Naive thymus-derived CD4-positive, alpha-beta T cell (primary cell): ENCODE data around the gene SFXN5. TPM values are rescaled to one million over a fixed set of nuclear protein-coding genes. Genes with fewer than 3 reads are reported as not detected.
"Not testable (repeated sequence)": the region's sequence is repeated elsewhere in the genome, so short reads cannot be mapped to it uniquely, and the experiment has no call there.

Experiments
- ATAC-seq: fragments of 150-1000 bp; cut with Tn5 transposase; 2 replicates; pipeline ENCODE4 v1.10.0; 2021; ENCODE audit warnings: mild to moderate bottlenecking, moderate library complexity
- CTCF ChIA-PET: fragments of 350-600 bp; sonication (Branson Sonifier 250); formaldehyde crosslinking; loops from one replicate; lab custom pipeline; 2021; ENCODE audit warnings: antibody characterized with exemption; lab: Charles Lee
- POLR2A ChIA-PET: fragments of 350-600 bp; sonication (Branson Sonifier 250); formaldehyde crosslinking; loops from one replicate; lab custom pipeline; 2021; ENCODE audit warnings: antibody characterized with exemption, inconsistent platforms; lab: Charles Lee
- DNase-seq, 9 donors: peaks; one replicate each; pipeline versions ENCODE4 v3.0.0 to v3.0.0-alpha.2; 2020 to 2022; ENCODE audit warnings: mixed read lengths in 1 of 9
- H3K27ac ChIP-seq: one replicate; pipeline ENCODE4 v1.7.0; 2013; ENCODE audit warnings: mild to moderate bottlenecking, low read depth, low read length, moderate library complexity
- H3K27me3 ChIP-seq, 2 donors: one replicate each; pipeline ENCODE4 v1.7.0; 2013; ENCODE audit warnings: low read length in 2 of 2, mild to moderate bottlenecking in 2 of 2, moderate library complexity in 2 of 2; ENCODE audit not compliant: control insufficient read depth in 2 of 2, insufficient read depth in 2 of 2
- H3K36me3 ChIP-seq, 3 experiments: 1 replicate in 2 of 3; 2 replicates in 1 of 3; pipeline ENCODE4 v1.7.0; 2013; ENCODE audit warnings: low read length in 3 of 3, mild to moderate bottlenecking in 3 of 3, moderate library complexity in 1 of 3; ENCODE audit not compliant: insufficient read depth in 3 of 3, control insufficient read depth in 2 of 3
- H3K4me1 ChIP-seq, 2 donors: one replicate each; pipeline ENCODE4 v1.7.0; 2013; ENCODE audit warnings: low read length in 2 of 2, mild to moderate bottlenecking in 2 of 2, moderate library complexity in 1 of 2; ENCODE audit not compliant: control insufficient read depth in 2 of 2, insufficient read depth in 2 of 2
- H3K4me3 ChIP-seq: 2 replicates; pipeline ENCODE4 v1.7.0; 2013; ENCODE audit warnings: mild to moderate bottlenecking, low read length
- H3K9me3 ChIP-seq, 3 experiments: 1 replicate in 2 of 3; 2 replicates in 1 of 3; pipeline ENCODE4 v1.7.0; 2013; ENCODE audit warnings: low read length in 3 of 3; ENCODE audit not compliant: control insufficient read depth in 2 of 3
- H3K27ac Mint-ChIP-seq, 9 donors: one replicate each; pipeline ENCODE4 v1.8.0; 2020 to 2022; ENCODE audit warnings: mixed read lengths in 9 of 9, mild to moderate bottlenecking in 8 of 9, moderate library complexity in 5 of 9, inconsistent platforms in 2 of 9
- H3K27me3 Mint-ChIP-seq, 5 donors: one replicate each; pipeline ENCODE4 v1.8.0; 2021 to 2022; ENCODE audit warnings: mixed read lengths in 5 of 5, mild to moderate bottlenecking in 1 of 5
- H3K36me3 Mint-ChIP-seq, 5 donors: one replicate each; pipeline ENCODE4 v1.8.0; 2020 to 2022; ENCODE audit warnings: mixed read lengths in 5 of 5, mild to moderate bottlenecking in 3 of 5, inconsistent platforms in 1 of 5
- H3K4me1 Mint-ChIP-seq, 7 donors: one replicate each; pipeline ENCODE4 v1.8.0; 2020 to 2022; ENCODE audit warnings: mixed read lengths in 7 of 7, mild to moderate bottlenecking in 3 of 7, inconsistent platforms in 1 of 7
- H3K4me3 Mint-ChIP-seq, 10 donors: one replicate each; pipeline ENCODE4 v1.8.0; 2020 to 2022; ENCODE audit warnings: mild to moderate bottlenecking in 10 of 10, mixed read lengths in 10 of 10, moderate library complexity in 6 of 10, inconsistent platforms in 2 of 10
- H3K9me3 Mint-ChIP-seq, 11 donors: one replicate each; pipeline ENCODE4 v1.8.0; 2020 to 2022; ENCODE audit warnings: mixed read lengths in 11 of 11, mild to moderate bottlenecking in 4 of 11, inconsistent platforms in 1 of 11, moderate library complexity in 1 of 11
- intact Hi-C, 2 donors: fragments of 100-400 bp; cut with micrococcal nuclease; formaldehyde crosslinking; loops; one replicate each; pipeline ENCODE4 v1.15.1; 2023
- polyA plus RNA-seq, 2 donors: library from polyadenylated mRNA; unstranded; fragments of 300-500 nt; fragmentation: Illumina TruSeq; gene quantifications; one replicate each; pipeline ENCODE4 v1.2.3, GENCODE V29; 2021
- total RNA-seq, 6 experiments: library from RNA in 5 of 6; stranded (reverse) in 5 of 6; gene quantifications; 1 replicate in 5 of 6; 2 replicates in 1 of 6; pipeline ENCODE4 v1.2.3 and lab custom pipeline; 2021 to 2026

The SFXN5 gene
- total and polyA plus RNA-seq, 7 experiments from 2014 or later, result 2.2 to 17.4 (median 9.1) TPM

- peak overlapping the region; percentile 81 to 96 (median 91) for H3K4me3 Mint-ChIP-seq
- peaks cover 0 to 18% (median 0%) of the 10 kb centered on the region in 5 donors for H3K27me3 Mint-ChIP-seq
- intact Hi-C loops, result loop anchor here (2.0 to 5.0 kb wide), 11 partner anchors 31 to 1843 kb away; partner anchors contain the start of genes EGR4 (in 1 of the 2), EXOC6B (in 1 of the 2), INO80B (in 1 of the 2) and MOB1A (in 1 of the 2)
- DNase-seq, result peak in 2 of 9 donors; percentile 1 to 2
- Histone ChIP-seq H3K4me3 (peak overlapping the region; percentile 98), H3K4me1 (peaks cover 5 to 7% of the 10 kb centered on the region in 2 donors), H3K27me3 (no peaks in the 10 kb centered on the region), H3K36me3 (peaks cover 0 to 6% (median 0%) of the 10 kb centered on the region in 3 experiments), H3K27ac (peak overlapping the region; percentile 81), H3K9me3 (no peaks in the 10 kb centered on the region)
- peaks cover 0 to 4% (median 0%) of the 10 kb centered on the region in 5 donors for H3K36me3 Mint-ChIP-seq
- no peak for ATAC-seq
- H3K9me3 Mint-ChIP-seq, result peaks cover 0 to 3% (median 0%) of the 10 kb centered on the region in 11 donors
- ChIA-PET CTCF (no interaction called here), POLR2A (no interaction called here)
- peaks cover 14 to 45% (median 31%) of the 10 kb centered on the region in 7 donors for H3K4me1 Mint-ChIP-seq
- H3K27ac Mint-ChIP-seq, result peak overlapping the region; percentile 3 to 92 (median 62)
Observed at GRCh38 chr2:73069855-73070642, 1.5 kb downstream of the SFXN5 start.

DNA sequence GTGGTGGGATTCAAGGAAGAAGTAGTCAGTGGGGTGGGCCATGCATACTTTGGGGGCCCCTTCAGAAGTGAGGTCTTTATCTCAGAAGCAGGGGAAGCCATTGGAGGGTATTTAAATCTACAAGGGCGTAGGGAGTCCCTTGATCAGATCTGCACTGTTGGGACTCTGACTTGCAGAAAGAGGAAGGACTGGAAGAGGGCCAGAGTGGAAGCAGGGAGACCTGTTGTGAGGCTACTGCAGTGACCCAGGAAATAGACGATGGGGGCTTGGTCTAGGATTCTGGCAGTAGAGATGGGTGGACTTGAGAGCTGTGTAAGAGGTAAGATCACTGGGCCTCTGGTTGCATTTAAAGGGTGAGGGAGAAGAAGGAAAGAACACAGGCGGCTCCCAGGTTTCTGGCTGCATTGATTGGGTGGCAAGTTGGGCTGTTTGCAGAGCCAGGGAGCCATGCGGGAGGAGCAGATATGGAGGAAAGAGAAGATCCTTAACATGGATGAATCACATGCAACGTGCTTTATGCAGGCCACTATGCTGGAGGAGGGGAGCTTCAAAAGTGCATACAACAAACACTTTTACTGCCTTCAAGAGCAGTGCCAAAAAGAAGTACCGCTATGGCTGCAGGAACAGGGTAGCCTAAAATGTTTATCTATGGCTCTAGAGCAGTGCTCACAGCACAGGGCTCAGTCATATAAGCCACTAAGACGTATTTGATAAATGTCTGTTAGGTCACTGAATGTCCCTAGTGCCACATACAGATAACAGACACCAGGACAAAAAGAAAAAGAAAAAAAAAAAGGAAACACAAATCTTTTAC lies 2.3 kb downstream of the SFXN5 start:
- peaks cover 5 to 7% of the 10 kb centered on the region in 2 donors for H3K4me1 ChIP-seq
- no peak for DNase-seq
- Mint-ChIP-seq H3K4me1 (peaks cover 14 to 45% (median 31%) of the 10 kb centered on the region in 7 donors), H3K4me3 (peak overlapping the region; percentile 81 to 96 (median 91)), H3K36me3 (peaks cover 0 to 4% (median 0%) of the 10 kb centered on the region in 5 donors), H3K9me3 (peaks cover 0 to 3% (median 0%) of the 10 kb centered on the region in 11 donors), H3K27ac (peak overlapping the region in 7 of 9 donors; percentile 3 to 92 (median 56)), H3K27me3 (peaks cover 0 to 18% (median 0%) of the 10 kb centered on the region in 5 donors)
- no peak overlapping the region for H3K27ac ChIP-seq
- ChIA-PET CTCF (no interaction called here), POLR2A (no interaction called here)
- no peaks in the 10 kb centered on the region for H3K27me3 ChIP-seq
- no peak for ATAC-seq
- H3K9me3 ChIP-seq, result no peaks in the 10 kb centered on the region
- H3K4me3 ChIP-seq, result no peak overlapping the region
- peaks cover 0 to 6% (median 0%) of the 10 kb centered on the region in 3 experiments for H3K36me3 ChIP-seq
- intact Hi-C loops, result loop anchor here in 1 of 2 donors (2.0 kb wide), 1 partner anchor 30 kb away; no protein-coding TSS in a partner anchor

DNA sequence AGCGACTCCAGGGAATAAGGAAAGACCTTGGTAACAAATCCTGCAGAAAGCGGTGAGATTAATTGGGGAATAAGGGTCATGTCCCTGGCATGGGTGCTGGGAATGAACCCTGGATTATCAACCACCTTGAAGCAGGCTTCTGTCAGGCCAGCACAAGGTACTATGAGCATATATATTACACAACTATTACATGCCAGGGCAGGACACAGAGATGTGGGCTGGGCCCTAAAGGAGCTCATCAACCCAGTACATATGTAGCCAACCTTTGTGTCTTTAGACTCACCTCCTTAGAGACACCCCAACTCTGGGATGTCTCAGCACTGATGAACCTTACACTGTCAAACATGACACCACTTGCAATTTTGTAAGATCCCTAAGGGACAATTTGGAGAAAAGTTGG lies 3.4 kb downstream of the SFXN5 start:
- Histone ChIP-seq H3K27ac (no peak overlapping the region), H3K36me3 (peaks cover 0 to 6% (median 0%) of the 10 kb centered on the region in 3 experiments), H3K4me1 (peaks cover 5 to 7% of the 10 kb centered on the region in 2 donors), H3K9me3 (no peaks in the 10 kb centered on the region), H3K4me3 (no peak overlapping the region), H3K27me3 (no peaks in the 10 kb centered on the region)
- Mint-ChIP-seq H3K27me3 (peaks cover 0 to 18% (median 0%) of the 10 kb centered on the region in 5 donors), H3K4me3 (peak overlapping the region in 1 of 10 donors; percentile 82), H3K27ac (peak overlapping the region in 1 of 9 donors; percentile 56), H3K9me3 (peaks cover 0 to 3% (median 0%) of the 10 kb centered on the region in 11 donors), H3K4me1 (peaks cover 14 to 45% (median 33%) of the 10 kb centered on the region in 7 donors), H3K36me3 (peaks cover 0 to 4% (median 0%) of the 10 kb centered on the region in 5 donors)
- intact Hi-C loops, result loop anchor here in 1 of 2 donors (2.0 kb wide), 1 partner anchor 29 kb away; no protein-coding TSS in a partner anchor
- CTCF ChIA-PET, result no interaction called here
- DNase-seq, result no peak
- POLR2A ChIA-PET, result no interaction called here
- ATAC-seq, result no peak

GRCh38 chr2:73067043-73067442 lies 4.5 kb downstream of the SFXN5 start:
- peaks cover 10 to 40% (median 24%) of the 10 kb centered on the region in 7 donors for H3K4me1 Mint-ChIP-seq
- intact Hi-C loops, result no loop called here
- H3K27ac Mint-ChIP-seq, result no peak overlapping the region
- Histone ChIP-seq H3K27ac (no peak overlapping the region), H3K9me3 (no peaks in the 10 kb centered on the region), H3K4me1 (peaks cover 4 to 5% of the 10 kb centered on the region in 2 donors), H3K36me3 (peaks cover 0 to 6% (median 0%) of the 10 kb centered on the region in 3 experiments), H3K27me3 (no peaks in the 10 kb centered on the region), H3K4me3 (no peak overlapping the region)
- ChIA-PET CTCF (no interaction called here), POLR2A (interaction anchor here (1.1 kb wide), 1 partner anchor 11 kb away, joined by 4 read pairs; no protein-coding TSS in a partner anchor)
- H3K9me3 Mint-ChIP-seq, result peaks cover 0 to 3% (median 0%) of the 10 kb centered on the region in 11 donors
- peaks cover 0 to 4% (median 0%) of the 10 kb centered on the region in 5 donors for H3K36me3 Mint-ChIP-seq
- H3K4me3 Mint-ChIP-seq, result no peak overlapping the region
- no peak for DNase-seq
- peaks cover 0 to 18% (median 0%) of the 10 kb centered on the region in 5 donors for H3K27me3 Mint-ChIP-seq
- ATAC-seq, result no peak

DNA sequence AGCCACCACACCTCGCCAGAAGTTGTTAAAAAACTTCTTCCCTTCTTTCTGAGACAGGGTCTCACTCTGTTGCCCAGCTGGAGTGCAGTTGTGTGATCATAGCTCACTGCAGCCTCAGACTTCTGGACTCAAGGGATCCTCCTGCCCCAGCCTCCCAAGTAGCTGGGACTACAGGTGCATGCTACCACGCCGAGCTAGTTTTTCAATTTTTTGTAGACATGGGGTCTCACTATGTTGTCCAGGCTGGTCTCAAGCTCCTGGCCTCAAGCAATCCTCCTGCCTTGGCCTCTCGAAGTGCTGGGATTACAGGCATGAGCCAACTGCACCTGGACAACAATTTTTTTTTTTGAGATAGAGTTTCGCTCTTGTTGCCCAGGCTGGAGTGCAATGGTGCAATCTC lies 6.4 kb downstream of the SFXN5 start:
- H3K9me3 ChIP-seq, H3K27ac Mint-ChIP-seq, H3K4me1 ChIP-seq, H3K9me3 Mint-ChIP-seq, H3K36me3 Mint-ChIP-seq, intact Hi-C loops, DNase-seq, H3K27ac ChIP-seq, H3K4me3 ChIP-seq, H3K4me3 Mint-ChIP-seq, POLR2A ChIA-PET, H3K27me3 ChIP-seq, ATAC-seq, H3K36me3 ChIP-seq: not testable (repeated sequence)
- H3K27me3 Mint-ChIP-seq, result peaks cover 0 to 13% (median 0%) of the 10 kb centered on the region in 5 donors
- peaks cover 6 to 30% (median 16%) of the 10 kb centered on the region in 7 donors for H3K4me1 Mint-ChIP-seq
- CTCF ChIA-PET, result interaction anchor here (0.6 to 1.4 kb wide), 3 partner anchors 24 to 182 kb away, joined by 3 to 4 read pairs (median 3); no protein-coding TSS in a partner anchor
